IPS DF 6.9 (cell line): Measurements from ENCODE around the gene USP3.

Experiments
- DNase-seq: peaks from one replicate; pipeline ENCODE4 v3.0.0-alpha.2; 2013; ENCODE audit warnings: low read depth, low spot score
- H3K27ac ChIP-seq: one replicate; pipeline ENCODE4 v1.5.1; 2013; ENCODE audit warnings: low read length, control low read depth
- H3K27me3 ChIP-seq: 2 replicates; pipeline ENCODE4 v1.6.1; 2013; ENCODE audit warnings: mild to moderate bottlenecking, low read length; ENCODE audit not compliant: control insufficient read depth, insufficient read depth
- H3K36me3 ChIP-seq: 2 replicates; pipeline ENCODE4 v1.6.1; 2013; ENCODE audit warnings: low read length; ENCODE audit not compliant: control insufficient read depth, insufficient read depth
- H3K4me1 ChIP-seq: 2 replicates; pipeline ENCODE4 v1.6.1; 2013; ENCODE audit warnings: low read length; ENCODE audit not compliant: control insufficient read depth, insufficient read depth
- H3K4me3 ChIP-seq: 2 replicates; pipeline ENCODE4 v1.5.1; 2013; ENCODE audit warnings: mild to moderate bottlenecking, low read length
- H3K9me3 ChIP-seq: 2 replicates; pipeline ENCODE4 v1.6.1; 2013; ENCODE audit warnings: low read length, inconsistent platforms; ENCODE audit not compliant: control insufficient read depth, insufficient read depth
- WGBS: extraction: QIAGEN DNeasy Blood & Tissue Kit; methylation state at CpG from one replicate; pipeline ENCODE4 v1.1.7; 2013; ENCODE audit warnings: mixed read lengths, missing lambda C conversion rate; ENCODE audit not compliant: insufficient read length, insufficient coverage; 5-methylcytosine and 5-hydroxymethylcytosine counted together

USP3 gene, protein sequence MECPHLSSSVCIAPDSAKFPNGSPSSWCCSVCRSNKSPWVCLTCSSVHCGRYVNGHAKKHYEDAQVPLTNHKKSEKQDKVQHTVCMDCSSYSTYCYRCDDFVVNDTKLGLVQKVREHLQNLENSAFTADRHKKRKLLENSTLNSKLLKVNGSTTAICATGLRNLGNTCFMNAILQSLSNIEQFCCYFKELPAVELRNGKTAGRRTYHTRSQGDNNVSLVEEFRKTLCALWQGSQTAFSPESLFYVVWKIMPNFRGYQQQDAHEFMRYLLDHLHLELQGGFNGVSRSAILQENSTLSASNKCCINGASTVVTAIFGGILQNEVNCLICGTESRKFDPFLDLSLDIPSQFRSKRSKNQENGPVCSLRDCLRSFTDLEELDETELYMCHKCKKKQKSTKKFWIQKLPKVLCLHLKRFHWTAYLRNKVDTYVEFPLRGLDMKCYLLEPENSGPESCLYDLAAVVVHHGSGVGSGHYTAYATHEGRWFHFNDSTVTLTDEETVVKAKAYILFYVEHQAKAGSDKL

DNA sequence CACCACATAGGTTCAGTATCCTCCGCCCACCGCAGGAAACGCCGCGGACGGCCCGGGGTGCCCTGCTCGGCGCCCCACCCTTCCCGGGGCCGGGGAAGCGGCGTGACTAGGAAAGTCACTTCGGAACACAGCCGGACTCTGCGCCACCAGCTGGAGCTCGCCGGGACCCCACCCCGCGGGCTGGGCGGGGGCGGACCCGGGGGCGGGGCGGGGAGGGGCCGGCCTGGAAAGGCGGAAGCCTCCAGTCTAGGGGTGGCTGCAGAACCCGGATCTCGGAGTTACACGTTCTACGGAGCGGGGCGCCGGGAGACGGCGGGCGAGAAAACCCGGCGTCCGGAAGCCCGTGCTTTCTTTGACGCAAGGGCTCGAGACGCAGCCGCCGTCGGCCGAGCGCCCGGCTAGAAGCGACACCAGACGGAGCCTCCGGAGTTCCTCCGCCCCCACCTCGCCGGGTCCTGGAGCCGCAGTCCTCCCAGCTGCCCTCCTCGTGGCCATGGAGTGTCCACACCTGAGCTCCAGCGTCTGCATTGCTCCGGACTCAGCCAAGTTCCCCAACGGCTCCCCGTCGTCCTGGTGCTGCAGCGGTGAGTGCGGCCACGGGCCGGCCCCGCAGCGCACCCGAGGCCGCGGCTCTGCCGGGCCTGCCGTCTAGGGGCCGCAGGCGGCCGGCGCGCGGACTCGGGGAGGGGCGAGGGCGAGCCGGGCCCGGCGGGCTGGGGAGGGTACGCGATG is at the start of gene USP3:
Gene USP3, plus strand, starts transcription at position 347 of the 732 bp plus-strand sequence. Its CDS starts 147 bp downstream, at position 494.
- Histone ChIP-seq H3K27me3 (peaks cover 55% of the 10 kb centered on the region), H3K4me3 (peak within 1 kb of the TSS; percentile 76), H3K9me3 (no peaks in the 10 kb centered on the region), H3K36me3 (no peaks in the 10 kb centered on the region), H3K27ac (no peak within 1 kb of the TSS), H3K4me1 (no peaks in the 10 kb centered on the region)
- WGBS = no CpG with 5 or more reads among the region's 88 CpGs
- peak; percentile 67 for DNase-seq

DNA sequence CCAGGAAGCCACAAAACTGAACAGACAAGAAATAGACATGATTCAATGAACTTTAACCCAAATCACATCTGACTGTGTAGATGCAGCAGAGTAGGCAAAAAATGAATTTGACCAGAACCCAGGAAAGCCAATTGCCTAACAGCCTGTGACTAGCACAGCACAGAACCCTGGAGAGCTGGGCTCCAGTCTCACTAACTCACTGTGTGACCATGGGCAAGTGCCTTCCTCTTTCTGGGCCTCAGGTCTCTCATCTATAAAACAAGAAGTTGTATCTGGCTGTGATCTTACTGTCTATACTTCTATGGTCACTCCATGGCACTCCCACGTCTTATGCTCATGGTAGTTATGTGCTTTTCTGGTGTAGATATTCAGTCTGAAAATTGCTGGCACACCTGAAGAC is 48.1 kb upstream of the USP3 start:
- Histone ChIP-seq H3K9me3 (peaks cover 2% of the 10 kb centered on the region), H3K27me3 (no peaks in the 10 kb centered on the region), H3K4me3 (no peak overlapping the region), H3K27ac (no peak overlapping the region), H3K36me3 (no peaks in the 10 kb centered on the region), H3K4me1 (no peaks in the 10 kb centered on the region)
- no CpG with 5 or more reads among the region's 1 CpG for WGBS
- no peak for DNase-seq

DNA sequence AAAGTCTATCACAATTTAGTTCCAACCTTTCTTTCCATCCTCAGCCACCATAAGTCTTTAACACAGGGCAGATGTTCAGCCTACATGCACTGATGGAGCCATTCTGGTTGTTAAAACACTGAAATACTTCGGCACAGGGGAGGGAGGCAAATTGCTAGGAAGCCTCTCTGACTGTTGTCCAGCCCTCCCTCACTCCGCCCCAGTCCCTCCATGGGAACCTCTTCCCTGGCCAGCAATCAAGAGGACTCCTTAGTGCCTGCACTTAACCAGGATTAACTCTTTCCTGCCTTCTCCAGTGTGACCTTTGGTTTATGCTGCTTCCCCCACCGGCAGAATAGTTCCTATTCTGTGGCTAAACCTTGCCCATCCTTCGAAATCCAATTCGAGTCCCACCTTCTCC is 47.0 kb upstream of the USP3 start:
- no peak for DNase-seq
- no peaks in the 10 kb centered on the region for H3K4me1 ChIP-seq
- H3K4me3 ChIP-seq = no peak overlapping the region
- H3K9me3 ChIP-seq = peaks cover 2% of the 10 kb centered on the region
- no peaks in the 10 kb centered on the region for H3K27me3 ChIP-seq
- H3K36me3 ChIP-seq = no peaks in the 10 kb centered on the region
- H3K27ac ChIP-seq = no peak overlapping the region
- WGBS = no CpG with 5 or more reads among the region's 5 CpGs

DNA sequence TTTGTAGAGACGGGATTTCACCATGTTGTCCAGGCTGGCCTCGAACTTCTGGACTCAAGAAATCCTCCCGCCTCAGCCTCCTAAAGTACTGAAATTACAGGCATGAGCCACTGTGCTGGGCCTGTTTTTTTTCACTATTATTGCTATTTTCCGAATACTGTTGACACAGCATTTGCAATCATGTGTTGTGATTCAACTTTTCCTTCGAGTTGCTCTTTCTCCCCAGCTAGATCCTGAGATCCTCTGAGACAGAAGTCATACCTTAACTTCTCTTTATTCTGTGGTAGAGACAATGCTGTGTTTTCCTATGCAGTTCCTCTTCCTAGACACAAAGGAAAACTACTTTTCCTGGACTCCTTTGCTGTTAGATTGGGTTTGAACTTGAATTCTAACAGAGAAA is 46.4 kb upstream of the USP3 start:
- no CpG with 5 or more reads among the region's 5 CpGs for WGBS
- no peaks in the 10 kb centered on the region for H3K4me1 ChIP-seq

DNA sequence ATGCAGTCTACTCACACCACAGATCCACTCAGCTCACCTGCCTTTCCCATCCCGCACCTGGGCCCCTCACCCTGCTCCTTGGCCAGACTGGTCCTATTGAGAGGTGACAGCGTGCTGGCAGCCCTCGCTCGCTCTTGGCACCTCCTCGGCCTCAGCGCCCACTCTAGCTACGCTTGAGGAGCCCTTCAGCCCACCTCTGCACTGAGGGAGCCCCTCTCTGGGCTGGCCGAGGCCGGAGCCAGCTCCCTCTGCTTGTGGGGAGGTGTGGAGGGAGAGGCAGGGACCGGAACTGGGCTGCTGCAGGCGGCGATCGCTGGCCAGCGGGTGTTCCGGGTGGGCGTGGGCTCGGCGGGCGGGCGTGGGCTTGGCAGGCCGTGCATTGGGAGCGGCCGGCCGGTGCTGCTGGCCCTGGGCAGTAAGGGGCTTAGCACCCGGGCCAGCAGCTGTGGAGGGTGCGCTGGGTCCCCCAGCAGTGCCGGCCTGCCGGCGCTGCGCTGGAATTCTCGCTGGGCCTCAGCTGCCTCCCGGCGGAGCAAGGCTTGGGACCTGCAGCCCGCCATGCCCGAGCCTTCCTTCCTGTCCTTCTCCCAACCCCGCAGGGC is 45.5 kb upstream of the USP3 start:
- no peak for DNase-seq
- Histone ChIP-seq H3K4me1 (peaks cover 2% of the 10 kb centered on the region; the same call in 1 of the 2 replicates), H3K36me3 (no peaks in the 10 kb centered on the region), H3K27me3 (no peaks in the 10 kb centered on the region; the same call in 1 of the 2 replicates), H3K4me3 (no peak overlapping the region), H3K27ac (no peak overlapping the region), H3K9me3 (peaks cover 2% of the 10 kb centered on the region)
- WGBS = no CpG with 5 or more reads among the region's 36 CpGs

More for the DNA sequence above, 46.4 kb upstream of the USP3 start:
- Histone ChIP-seq H3K27ac (no peak overlapping the region), H3K27me3 (no peaks in the 10 kb centered on the region; the same call in 1 of the 2 replicates), H3K4me3 (no peak overlapping the region), H3K36me3 (no peaks in the 10 kb centered on the region), H3K9me3 (peaks cover 2% of the 10 kb centered on the region)
- DNase-seq = no peak

DNA sequence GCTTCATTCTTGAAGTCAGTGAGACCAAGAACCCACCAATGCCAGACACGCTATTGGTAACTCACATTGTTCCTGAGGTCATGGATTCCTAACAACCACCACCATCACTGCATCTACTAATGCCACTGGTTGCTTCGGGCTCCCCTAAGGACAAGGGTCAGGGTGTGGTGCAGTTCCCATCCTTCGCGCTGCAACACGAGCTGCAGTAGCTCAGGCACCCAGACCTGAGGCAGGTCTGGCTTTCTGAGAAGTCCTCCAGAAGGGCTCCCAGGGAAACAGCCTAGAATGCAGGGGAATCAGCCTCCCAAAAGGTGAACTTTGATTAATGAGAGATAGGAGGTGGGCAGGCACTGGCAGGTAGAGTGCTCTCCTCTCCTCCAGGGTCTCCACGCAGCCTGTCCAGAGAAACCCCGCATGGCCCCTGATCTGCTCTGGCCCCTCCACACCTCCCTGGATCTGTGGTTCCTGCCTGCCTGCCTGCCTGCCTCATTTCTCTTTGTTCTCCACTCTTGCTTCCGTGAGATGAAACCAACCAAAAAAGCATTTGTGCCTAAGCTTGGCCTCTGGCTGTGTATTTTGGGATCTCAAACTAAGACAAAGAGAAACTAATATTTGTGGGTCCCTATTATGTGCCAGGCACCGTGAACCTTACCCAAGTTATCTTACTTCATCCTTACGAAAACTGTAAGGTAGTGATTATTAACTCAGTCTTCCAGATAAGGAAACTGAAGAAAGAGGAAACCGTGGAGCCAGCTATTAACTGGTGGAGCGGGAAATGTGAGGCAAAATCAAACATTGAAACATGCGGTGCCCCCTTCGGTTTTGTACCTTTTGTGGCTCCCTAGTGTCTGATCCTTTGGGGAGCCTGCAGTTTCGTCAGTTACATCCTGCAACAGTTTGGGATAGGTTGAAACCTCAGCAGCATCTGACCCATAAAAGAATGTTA is 43.9 kb upstream of the USP3 start:
- no CpG with 5 or more reads among the region's 15 CpGs for WGBS
- H3K27me3 ChIP-seq = no peaks in the 10 kb centered on the region; the same call in 1 of the 2 replicates
- H3K27ac ChIP-seq = no peak overlapping the region
- H3K36me3 ChIP-seq = no peaks in the 10 kb centered on the region
- H3K9me3 ChIP-seq = peaks cover 2% of the 10 kb centered on the region
- DNase-seq = no peak
- no peak overlapping the region for H3K4me3 ChIP-seq
- peaks cover 2% of the 10 kb centered on the region; the same call in 1 of the 2 replicates for H3K4me1 ChIP-seq

DNA sequence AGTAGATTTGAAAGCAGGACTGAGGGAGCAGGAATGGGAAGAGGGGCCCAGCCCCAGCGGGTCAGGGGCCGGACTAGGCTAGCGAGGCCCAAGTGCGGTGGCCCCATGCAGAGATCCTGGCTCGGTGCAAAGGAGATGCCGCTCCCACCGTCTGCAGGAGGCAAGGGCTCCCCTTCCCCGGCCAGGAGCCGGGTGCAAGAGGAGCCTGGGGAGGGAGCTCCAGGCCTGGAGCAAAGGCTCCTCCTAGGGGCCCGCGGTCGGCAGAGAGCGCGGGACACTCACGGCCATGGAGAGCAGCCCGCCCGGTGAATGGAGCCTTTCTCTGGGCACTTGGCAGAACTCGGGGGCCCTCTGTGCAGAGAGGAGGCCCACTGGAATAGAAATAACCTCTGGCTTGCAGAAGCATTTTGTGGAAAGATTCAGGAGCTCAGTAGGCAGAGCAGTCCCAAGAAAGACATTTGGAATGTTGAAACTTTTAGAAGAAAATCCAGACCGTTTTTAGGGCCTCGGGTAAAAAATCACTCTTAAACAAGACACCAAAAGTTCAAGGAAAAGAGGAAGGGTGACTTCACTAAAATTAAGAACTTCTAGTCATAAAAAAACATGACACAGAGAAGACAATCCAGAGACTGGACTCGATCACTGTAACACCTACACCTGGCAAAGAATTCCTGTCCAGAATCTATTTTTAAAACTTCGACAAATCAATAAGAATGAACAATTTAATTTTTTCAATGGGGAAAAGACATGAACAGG is 43.0 kb upstream of the USP3 start:
- Histone ChIP-seq H3K27ac (no peak overlapping the region), H3K4me3 (no peak overlapping the region), H3K9me3 (peaks cover 2% of the 10 kb centered on the region), H3K27me3 (no peaks in the 10 kb centered on the region; the same call in 1 of the 2 replicates), H3K36me3 (no peaks in the 10 kb centered on the region), H3K4me1 (peaks cover 2% of the 10 kb centered on the region; the same call in 1 of the 2 replicates)
- no CpG with 5 or more reads among the region's 22 CpGs for WGBS
- no peak for DNase-seq

DNA sequence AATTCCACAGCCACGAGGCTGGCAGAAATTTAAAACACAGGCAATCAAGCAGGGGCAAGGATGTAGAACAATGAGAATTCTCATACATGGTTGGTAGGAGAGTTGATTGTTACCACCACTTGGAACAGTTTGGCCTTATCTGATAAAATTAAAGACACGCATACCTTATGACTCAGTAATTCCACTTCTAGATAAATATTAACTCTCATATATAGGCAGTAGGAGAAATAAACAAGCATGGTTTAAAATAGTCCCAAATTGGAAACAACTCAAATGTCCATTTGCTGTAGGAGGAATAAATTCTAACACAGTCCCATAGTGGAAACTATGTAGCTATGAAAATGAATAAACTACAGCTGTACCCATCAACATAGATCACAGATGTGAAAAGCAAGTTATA is 42.3 kb upstream of the USP3 start:
- no peak overlapping the region for H3K27ac ChIP-seq
- peaks cover 2% of the 10 kb centered on the region for H3K9me3 ChIP-seq
- peaks cover 2% of the 10 kb centered on the region; the same call in 1 of the 2 replicates for H3K4me1 ChIP-seq
- no peak for DNase-seq
- H3K27me3 ChIP-seq = no peaks in the 10 kb centered on the region; the same call in 1 of the 2 replicates
- H3K4me3 ChIP-seq = no peak overlapping the region
- no peaks in the 10 kb centered on the region for H3K36me3 ChIP-seq
- WGBS = no CpG with 5 or more reads among the region's 2 CpGs

DNA sequence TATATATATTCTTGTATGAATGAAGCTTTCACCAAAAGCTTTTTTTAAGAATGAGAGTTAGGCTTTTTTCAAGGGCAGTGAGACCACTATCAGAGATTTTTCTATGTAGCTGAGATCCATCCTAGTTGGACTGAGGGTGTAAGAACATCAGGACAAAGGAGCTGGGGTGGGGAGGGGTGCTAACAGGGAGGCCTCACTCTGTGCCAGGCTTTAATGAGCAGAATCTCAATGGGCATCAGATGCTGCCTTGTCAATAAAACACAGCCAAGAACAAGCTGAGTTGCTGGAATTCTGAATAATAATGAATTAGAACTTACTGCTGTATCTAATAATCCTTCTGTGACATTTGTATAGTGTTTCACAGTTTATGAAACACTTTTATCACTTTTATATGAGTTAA is 41.4 kb upstream of the USP3 start:
- Histone ChIP-seq H3K9me3 (peaks cover 2% of the 10 kb centered on the region), H3K27me3 (no peaks in the 10 kb centered on the region; the same call in 1 of the 2 replicates), H3K4me1 (peaks cover 2% of the 10 kb centered on the region; the same call in 1 of the 2 replicates), H3K27ac (no peak overlapping the region), H3K4me3 (no peak overlapping the region), H3K36me3 (no peaks in the 10 kb centered on the region)
- no peak for DNase-seq
